HG02885 (cell line): ENCODE results near the gene PHEX.
A peak's percentile ranks its signal among the peaks of the same experiment; 100 is the strongest.

Source experiments
- ATAC-seq: cut with Tn5 transposase; IDR thresholded peaks from one replicate; pipeline ENCODE4 v1.9.1; 2021; ENCODE audit warnings: mild to moderate bottlenecking; ENCODE audit not compliant: unreplicated experiment, poor library complexity

The PHEX gene

DNA sequence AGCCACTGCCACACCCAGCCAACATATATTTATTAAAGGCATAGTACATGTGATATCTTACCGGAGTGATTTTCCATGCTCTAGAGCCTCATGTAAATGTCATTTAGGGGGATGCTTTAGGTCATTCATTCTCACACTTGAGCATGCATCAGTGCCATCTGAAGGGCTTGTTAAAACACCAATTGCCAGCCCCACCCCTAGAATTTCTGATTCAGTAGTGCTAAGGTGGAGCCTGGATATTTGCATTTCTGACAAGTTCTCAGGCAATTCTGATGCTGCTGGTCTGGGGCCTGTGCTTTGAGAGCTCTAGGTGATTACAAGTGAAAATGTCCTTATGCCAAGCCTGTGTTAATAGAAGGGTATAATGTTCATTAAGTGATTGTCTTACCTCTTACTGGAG, 107.7 kb downstream of the PHEX start:
- ATAC-seq, result no peak

DNA sequence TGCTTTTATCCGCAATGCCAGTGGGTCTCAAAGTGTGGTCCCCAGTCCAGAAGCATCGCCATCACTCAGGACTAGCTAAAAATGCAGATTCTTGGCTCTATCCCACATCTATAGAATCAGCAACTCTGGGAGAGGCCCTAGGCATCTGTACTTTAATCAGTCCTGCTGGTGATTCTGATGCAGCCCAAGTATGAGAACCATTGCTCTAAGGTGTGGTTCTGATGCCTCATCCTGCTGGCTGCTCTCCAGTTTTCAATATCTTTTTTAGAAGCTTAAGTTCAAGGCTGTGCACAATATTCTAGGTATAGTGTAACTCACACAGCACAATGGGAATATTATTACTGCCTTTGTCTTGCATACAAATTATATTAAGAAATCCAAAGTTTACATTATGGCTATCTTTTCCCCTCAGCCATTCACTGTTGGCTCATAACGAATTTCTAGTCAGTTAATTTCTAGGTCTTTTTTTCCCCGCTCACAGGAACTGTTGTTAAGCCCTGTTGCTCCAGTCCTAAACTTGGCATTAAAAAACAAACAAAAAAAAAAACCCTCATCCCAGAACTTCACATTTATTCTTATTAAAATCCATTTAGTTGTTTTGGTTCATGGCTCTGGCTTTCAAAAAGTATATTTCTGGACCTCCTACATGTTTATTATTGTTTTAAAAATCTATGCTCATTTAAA, 109.1 kb downstream of the PHEX start:
- ATAC-seq, result no peak

DNA sequence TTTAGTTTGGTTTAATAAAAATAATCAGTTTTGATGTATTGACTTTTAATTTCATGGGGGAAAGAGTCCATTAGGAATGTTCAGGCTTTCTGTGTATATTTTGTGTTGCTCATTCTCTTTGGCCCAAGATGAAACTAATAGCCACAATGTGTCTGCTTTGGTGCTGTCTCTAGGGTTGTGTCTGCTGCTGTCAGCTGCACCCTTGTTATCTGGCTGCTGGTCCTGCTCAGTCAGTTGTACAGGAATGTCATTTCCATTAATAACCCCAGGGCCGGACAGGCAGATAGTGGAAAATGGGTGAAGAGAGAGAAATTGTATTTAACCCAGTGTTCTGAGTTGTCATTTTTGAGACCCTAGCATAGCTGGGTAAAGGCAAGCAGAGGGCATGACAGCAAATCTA, 115.1 kb downstream of the PHEX start:
- ATAC-seq, result no peak

DNA sequence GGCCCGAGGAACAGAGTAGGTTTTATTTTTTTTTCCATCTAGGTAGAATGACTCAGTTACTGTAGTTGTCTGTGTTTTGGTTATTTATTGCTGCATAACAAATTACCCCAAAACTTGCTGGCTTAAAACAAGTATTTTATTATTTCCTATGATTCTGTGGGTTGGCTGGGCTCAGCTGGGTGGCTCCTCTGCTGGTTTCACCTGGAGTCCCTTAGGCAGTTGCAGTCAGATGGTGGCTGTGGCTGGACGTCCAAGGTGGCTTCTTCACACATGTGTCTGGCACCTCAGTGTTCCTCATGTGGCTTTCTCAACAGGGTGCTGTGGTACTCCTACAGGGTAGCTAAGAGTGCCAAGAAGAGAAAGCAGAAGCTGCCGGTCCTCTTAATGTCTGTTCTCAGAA, 115.8 kb downstream of the PHEX start:
- no peak for ATAC-seq

DNA sequence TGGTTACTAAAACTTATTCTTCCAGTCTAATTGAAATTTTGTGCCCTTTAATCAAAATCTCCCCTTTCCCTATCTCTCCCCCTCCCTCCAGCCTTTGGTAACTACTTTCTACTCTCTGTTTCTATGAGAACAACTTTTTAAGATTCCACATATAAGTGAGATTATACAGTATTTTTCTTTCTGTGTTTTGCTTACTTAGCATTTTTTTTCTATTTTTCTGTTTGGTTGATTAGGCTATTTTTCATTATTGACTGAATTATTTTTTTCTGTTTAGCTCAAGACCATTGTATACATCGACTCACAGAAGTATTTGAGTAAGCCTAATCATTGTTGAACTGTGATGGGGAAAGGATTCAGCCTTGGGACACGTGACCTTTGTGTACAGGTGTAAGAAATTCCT, 116.4 kb downstream of the PHEX start:
- no peak for ATAC-seq

DNA sequence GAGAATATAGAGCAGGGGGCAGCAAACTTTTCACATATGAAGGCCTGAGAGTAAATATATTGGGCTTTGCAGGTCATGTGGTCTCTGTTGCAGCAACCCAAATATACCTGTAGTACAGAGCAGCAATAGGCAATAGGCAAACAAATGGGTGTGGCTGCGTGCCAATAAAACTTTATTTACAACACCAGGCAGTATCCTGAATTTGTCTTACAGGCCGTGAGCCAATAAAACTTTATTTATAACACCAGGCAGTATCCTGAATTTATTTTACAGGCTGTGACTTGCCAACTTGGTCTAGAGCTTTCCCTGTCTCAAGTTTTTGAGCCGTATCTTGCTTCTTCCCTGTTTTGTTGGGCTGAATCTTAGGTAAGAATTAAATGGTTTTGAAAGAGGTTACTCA, 118.2 kb downstream of the PHEX start:
- no peak for ATAC-seq

DNA sequence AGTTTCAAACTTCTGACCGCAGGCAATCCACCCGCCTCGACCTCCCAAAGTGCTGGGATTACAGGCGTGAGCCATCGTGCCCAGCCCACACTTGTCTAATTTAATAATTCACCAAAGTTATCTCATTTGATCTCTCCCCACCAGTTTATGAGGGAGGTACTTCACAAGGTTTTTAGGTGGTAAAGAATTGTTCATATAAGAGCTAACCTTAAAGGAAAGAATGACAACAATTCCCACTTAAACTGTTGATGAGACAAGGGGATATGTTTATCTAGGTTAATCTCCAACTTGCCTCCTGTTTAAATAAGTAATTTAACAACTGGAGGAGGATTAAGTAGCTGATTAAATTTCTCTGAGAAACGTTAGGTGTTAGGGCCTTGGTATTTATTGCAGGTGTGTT, 123.0 kb downstream of the PHEX start:
- no peak for ATAC-seq

DNA sequence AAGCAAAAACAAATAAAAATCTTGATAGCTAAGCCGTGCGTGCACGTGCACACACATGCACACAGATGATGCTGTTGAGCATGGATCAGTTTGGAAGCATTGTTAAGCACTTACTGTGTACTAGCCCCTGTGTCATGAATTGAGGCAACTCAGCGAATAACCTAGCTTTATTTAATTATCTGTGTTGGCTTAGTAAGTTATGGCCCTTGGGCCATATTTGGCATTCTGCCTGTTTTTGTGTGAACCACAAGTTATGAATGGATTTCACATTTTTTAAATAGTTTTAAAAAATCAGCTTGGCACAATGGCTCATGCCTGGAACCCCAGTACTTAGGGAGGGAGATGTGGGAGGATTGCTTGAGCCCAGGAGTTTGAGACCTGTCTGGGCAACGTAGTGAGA, 126.9 kb downstream of the PHEX start:
- no peak for ATAC-seq

DNA sequence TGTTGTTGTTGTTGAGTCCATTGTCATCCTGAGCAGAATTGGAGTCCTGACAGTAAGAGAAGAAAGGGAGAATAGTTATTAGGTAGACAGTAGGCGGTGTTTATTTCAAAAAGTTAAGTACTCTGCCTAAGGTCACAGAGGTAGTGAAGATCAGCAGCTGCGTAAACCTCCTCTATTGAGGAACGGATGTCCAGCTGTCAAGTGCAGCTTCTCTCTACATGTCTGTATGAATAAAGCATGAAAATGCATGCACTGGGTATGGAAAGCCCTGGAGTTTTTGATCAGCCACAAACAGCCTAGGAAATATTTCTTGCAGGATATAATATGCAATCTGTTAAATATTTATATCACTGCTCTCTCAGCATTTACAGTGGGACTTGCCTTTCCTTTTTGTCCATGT, 131.2 kb downstream of the PHEX start:
- no peak for ATAC-seq

DNA sequence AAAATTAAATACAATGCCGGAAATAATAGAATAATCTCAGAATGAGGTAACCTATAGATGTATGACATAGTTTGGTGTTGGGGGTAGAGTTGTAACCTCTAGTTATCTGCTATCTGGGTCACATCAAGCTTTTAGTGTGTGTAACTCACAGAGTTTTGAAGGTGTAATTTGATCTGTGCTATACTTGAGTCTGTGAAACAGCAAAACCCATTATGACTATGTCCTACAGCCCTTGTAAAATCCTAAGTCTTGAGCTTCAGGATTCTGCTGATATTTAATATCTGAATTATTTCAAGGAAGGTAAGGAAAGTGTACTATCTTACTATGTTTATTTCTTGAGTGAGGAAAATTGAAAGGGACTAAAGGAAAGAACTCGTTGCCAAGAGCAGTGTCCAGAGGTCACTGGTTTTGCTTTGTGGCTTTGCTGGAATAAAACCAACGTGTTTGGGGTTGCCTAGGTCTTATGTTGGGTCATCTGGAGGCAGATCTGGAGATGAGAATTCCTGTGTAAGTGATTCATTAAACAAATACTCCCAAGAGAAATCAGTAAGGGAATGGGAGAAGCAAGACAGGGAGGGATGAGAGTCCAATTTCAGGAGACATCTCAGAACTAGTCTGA, 132.8 kb downstream of the PHEX start:
- ATAC-seq, result no peak

DNA sequence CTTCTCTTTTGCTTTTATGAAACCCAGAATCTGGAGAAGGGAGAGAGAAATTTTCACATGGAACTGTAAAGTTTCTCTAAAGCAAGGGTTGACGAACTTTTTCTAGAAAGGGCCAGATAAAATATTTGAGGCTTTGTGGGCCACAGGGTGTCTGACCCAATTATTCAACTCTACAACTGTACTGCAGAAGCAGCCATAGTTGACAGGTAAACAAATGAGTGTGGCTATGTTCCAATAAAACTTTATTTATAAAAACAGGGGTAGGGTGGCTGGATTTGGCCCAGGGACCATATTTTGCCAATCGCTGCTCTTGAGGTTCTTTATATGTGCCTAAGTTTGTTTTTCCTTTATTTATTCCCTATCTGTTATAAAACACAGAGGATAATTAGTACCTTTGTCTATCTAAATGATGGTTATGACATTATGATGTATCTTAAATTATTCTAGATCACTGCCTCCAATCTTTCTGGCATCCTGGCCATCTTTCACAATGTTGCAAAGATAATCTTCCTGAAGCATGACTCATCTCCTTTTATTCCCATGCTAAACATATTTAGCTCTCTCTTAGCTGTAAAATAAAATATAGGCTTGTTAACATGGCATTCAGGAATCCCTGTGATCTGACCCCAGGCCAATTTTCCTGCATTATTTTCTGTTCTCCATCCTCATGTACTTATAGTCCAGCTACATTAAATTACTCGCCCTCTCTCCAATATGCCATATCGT, 133.8 kb downstream of the PHEX start:
- no peak for ATAC-seq

DNA sequence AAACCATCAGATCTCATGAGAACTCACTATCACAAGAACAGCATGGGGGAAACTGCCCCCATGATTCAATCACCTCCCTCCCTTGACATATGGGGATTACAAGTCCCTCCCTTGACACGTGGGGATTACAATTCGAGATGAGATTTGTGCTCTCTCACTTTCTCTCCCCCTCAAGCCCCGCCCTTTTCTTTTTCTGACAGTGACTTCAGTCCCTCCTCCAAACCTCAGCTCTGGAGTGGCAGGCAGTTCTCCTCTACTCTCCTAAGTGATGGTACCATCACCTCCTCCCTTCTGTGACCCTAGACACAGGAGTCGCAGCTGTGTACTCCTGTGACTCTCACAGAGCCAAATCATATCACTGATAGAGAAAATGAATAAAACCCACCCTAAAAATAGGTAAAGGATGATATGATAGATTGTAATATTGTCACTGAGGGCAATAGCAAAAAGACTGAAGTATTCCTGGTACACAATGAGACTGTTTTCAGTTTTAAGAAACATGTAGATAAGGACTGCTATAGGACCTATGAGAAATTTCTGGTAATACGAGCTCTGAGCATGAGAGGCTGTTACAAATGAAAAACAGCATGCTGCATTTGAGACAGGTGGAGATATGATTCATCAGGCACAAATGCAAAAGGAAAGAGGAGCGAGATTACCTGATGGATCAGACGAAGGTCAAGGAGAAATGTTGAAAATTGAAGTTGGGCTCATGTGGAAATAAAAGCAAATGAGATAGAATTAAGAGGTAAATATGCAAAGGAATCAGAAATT, 139.3 kb downstream of the PHEX start:
- ATAC-seq, result no peak

DNA sequence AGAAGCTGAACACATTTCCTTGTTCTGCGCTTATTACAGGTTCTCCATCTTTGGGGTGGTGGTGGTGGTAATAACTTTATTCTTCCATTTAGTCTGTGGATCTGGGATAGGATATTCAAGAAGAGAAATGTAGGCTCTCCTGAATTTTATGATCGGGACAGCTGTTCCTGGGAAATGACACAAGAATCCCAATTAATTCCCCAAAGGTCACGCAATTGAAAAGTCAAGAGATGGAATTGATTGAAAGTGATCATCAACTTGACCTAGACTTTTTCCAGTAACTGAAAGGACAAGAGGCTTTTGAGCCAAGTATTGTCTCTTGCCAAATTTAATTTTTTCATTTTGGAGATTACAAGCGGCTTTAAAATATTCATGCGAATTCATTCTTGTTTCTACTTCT, 141.8 kb downstream of the PHEX start:
- no peak for ATAC-seq

DNA sequence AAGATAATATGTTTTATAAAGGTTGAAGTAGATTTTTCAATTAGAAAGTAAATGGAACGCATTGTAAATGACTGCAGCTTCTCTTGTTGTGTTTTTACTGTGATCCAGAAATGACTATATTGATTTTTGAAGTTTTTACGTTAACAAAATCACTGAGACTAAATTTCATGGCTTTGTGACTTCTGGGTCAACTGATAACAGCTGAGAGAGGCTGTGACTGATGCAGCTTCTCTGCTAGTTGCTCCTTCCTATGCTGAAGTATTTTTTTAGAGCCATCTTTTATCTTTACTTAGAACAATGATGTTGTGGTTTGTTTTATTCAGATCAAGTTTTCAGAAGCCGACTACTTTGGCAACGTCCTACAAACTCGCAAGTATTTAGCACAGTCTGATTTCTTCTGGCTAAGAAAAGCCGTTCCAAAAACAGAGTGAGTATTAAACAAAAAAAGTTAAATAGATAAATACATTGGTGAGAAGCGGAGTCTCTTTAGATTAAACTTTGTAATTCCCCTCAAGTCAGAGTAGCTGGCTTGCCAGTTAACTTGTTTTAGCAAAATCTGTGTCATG, 145.9 kb downstream of the PHEX start:
- no peak for ATAC-seq

DNA sequence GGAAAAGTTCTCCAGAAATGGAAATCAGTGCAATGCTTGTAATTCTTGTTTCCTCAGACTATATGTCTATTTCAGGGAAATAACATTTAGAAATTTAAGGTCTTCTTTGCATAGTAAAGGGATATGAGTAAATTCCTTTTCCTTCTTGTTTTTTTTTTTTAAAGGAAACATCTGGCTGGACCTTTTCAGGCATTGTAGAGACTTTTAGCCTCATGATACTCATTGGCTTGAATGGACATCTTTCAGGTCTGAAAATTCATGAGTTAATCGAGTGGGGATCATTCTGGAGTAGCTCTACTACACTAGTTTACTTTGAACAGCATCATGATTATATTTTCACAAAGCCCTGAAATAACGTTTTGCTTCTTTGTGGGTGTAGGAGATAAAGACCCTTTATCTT, 152.0 kb downstream of the PHEX start:
- ATAC-seq, result no peak

DNA sequence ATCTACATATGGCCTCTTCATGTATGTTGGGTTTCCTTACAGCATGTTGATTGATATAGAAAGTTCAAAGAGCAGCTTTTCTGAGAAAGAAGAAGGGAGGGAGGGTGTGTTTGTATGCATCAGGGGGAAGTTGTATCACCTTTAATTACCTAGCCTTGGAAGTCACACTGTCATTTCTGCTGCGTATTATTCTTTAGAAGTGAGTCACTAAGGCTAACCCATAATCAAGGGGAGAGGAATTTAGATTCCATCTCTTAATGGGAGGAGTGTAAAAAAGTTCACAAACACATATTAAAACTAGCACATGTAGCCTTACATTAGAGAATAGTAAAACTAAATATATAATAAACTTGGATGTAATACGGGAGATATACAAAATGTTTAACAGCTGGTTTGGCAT, 154.0 kb downstream of the PHEX start:
- no peak for ATAC-seq

DNA sequence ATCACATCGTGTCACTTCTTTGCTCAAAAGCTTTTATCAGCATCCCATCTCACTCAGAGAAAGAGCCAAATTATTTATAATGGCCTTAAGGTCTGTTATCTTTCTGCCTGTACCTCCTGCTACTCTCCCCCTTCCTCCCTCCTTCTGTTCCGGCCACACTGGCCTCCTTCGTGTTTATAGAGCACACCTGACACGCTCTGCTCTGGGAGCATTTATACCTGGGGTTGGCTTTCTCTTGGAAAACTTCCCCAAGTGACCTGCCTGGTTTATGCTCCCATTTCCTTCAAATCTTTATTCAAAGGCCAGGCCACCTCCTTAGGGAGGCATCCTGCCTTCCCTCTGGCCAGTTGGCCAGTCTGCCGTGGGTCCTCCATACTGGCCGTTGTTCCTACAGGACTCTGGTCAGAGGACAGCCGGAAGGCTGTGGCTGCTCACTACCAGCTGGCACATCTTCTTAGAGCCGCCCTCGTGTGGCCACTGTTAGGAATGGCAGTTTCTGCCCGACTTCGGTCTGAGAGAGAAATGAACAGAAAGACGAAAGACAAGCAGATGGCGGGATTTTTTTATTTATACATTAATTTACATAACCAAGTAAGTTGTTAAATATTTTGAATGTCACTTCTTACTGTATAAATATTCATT, 160.4 kb downstream of the PHEX start:
- peak; percentile 94 for ATAC-seq

DNA sequence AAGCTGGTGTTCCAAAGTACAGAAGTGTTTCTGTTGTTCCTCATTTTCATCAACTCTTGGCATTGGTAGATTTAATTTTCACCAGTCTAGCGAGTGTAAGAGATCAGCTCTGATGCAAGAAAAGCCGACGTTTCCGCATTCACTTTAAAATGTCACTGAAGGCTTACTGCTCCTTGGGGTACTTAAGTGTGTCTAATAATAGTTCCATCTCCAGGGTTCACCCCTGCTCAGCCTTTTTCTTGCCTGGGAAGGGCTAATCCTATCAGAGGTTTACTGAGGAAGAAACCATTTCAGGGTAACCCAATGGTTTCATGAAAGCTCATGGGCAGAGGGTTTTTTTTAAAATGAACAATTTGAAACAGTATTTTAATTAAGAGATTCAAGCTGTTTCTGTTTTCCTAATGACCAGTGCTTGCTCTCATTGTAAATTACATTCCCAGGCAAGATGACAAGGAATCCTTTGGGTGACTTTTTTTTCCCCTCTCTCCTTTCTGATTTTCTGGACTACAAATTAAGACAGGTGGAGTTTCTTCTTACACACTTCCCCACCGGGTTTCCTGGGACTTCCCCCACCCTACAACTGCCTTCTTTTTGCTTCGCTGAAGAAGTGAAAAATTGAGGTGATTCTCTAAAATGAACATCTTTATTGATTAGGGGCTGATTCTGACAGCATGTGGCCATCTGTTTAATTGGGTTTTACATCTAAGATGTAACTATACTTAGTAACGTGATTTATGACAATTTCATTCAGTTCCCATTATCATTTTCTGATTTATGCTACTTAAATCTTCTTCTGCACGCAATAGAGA, 161.9 kb downstream of the PHEX start:
- ATAC-seq, result no peak

DNA sequence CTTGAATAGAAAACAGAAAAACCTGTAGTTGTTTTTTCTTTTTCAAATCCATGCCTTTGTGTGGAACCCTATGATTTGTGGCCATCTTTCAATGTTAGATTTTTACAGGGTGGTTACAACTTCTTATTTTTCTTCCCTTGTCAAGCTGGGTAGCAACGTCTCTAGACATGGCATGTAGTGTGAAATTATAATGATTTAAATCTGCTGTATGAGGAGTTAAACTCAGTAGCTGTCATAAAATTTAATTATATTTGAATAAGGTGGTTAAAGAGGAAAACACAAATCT, 162.5 kb downstream of the PHEX start:
- no peak for ATAC-seq

DNA sequence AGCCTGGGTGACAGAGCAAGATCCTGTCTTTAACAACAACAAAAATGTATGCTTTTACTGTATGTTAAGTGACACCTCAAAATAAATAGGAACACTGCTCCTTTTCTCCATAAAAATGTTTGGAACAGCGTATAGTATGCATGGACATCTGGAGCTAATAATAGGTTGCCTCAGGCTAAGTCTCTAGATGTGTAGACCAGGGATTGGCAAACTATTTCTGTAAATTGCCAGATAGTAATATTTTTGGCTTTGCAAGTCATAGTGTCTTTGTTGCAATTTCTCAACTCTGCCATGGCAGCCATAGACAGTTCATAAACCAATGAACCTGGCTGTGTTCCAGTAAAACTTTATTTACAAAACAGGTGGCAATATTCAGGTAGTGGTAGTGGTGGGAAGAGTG, 164.0 kb downstream of the PHEX start:
- ATAC-seq, result no peak
